ENCODE measurements around the gene SHROOM1.

- TF ChIP-seq SUZ12 (IDR thresholded peaks at IDR 0.05; ENCODE audit: extremely low read depth, insufficient read depth, insufficient read length) = no peak
- no peak for TF ChIP-seq YY1 (IDR thresholded peaks at IDR 0.05; ENCODE audit: insufficient read depth, insufficient read length)
These were observed 22.0 kb downstream of the SHROOM1 start for GRCh38 chr5:132808448-132808847.
